ENCODE results near the gene TMEM38A.

The TMEM38A gene

GRCh38 chr19:16684216-16684615 is 23.3 kb downstream of the TMEM38A start:
- TF ChIP-seq TOX (CRISPR knock-in tag; IDR thresholded peaks at IDR 0.05; ENCODE audit: borderline replicate concordance) = no peak
- ATAC-seq = no peak

GRCh38 chr19:16688084-16688483 is 27.1 kb downstream of the TMEM38A start:
- no peak for TF ChIP-seq TSHZ2 (CRISPR knock-in tag; IDR thresholded peaks at IDR 0.05)
- no peak for TF ChIP-seq TCF4 (CRISPR knock-in tag; IDR thresholded peaks at IDR 0.05; ENCODE audit: borderline replicate concordance)
- no peak for TF ChIP-seq ZNF70 (CRISPR knock-in tag; IDR thresholded peaks at IDR 0.05)
- no peak for TF ChIP-seq CSRNP3 (CRISPR knock-in tag; IDR thresholded peaks at IDR 0.05)
- no peak for TF ChIP-seq CSDC2 (CRISPR knock-in tag; IDR thresholded peaks at IDR 0.05)
- ATAC-seq = no peak

GRCh38 chr19:16698914-16699313 is 38.0 kb downstream of the TMEM38A start:
- ATAC-seq = no peak
- TF ChIP-seq ZNF565 (CRISPR knock-in tag; conservative IDR thresholded peaks at IDR 0.05; ENCODE audit: low read depth) = no peak
- no peak for TF ChIP-seq TCF4 (CRISPR knock-in tag; IDR thresholded peaks at IDR 0.05; ENCODE audit: borderline replicate concordance)
- TF ChIP-seq CREB5 (CRISPR knock-in tag; IDR thresholded peaks at IDR 0.05; ENCODE audit: low read depth) = no peak
- TF ChIP-seq ZNF70 (CRISPR knock-in tag; IDR thresholded peaks at IDR 0.05) = no peak
- TF ChIP-seq OSR1 (CRISPR knock-in tag; IDR thresholded peaks at IDR 0.05) = no peak

- TF ChIP-seq ZNF8 (CRISPR knock-in tag; IDR thresholded peaks at IDR 0.05) (no peak), TOX (CRISPR knock-in tag; IDR thresholded peaks at IDR 0.05; ENCODE audit: borderline replicate concordance) (no peak), PATZ1 (CRISPR knock-in tag; IDR thresholded peaks at IDR 0.05; ENCODE audit: borderline replicate concordance) (no peak), RARB (CRISPR knock-in tag; IDR thresholded peaks at IDR 0.05) (no peak), ZNF70 (CRISPR knock-in tag; IDR thresholded peaks at IDR 0.05) (no peak), ARNTL (CRISPR knock-in tag; IDR thresholded peaks at IDR 0.05; ENCODE audit: borderline replicate concordance, low read depth) (no peak), GLIS3 (CRISPR knock-in tag; IDR thresholded peaks at IDR 0.05) (no peak), ISL1 (CRISPR knock-in tag; IDR thresholded peaks at IDR 0.05) (no peak), OSR1 (CRISPR knock-in tag; IDR thresholded peaks at IDR 0.05) (no peak)
- no peak for ATAC-seq
Measured at GRCh38 chr19:16702123-16702522, 41.2 kb downstream of the TMEM38A start.

GRCh38 chr19:16703677-16704076 is 42.7 kb downstream of the TMEM38A start:
- no peak for ATAC-seq
- TF ChIP-seq ZFP3 (CRISPR knock-in tag; IDR thresholded peaks at IDR 0.05) (no peak), ISL1 (CRISPR knock-in tag; IDR thresholded peaks at IDR 0.05) (no peak), ZNF565 (CRISPR knock-in tag; conservative IDR thresholded peaks at IDR 0.05; ENCODE audit: low read depth) (no peak), RARB (CRISPR knock-in tag; IDR thresholded peaks at IDR 0.05) (no peak), PPARA (CRISPR knock-in tag; IDR thresholded peaks at IDR 0.05; ENCODE audit: borderline replicate concordance) (no peak), ZNF70 (CRISPR knock-in tag; IDR thresholded peaks at IDR 0.05) (no peak), CSRNP3 (CRISPR knock-in tag; IDR thresholded peaks at IDR 0.05) (no peak), PATZ1 (CRISPR knock-in tag; IDR thresholded peaks at IDR 0.05; ENCODE audit: borderline replicate concordance) (no peak), CREB5 (CRISPR knock-in tag; IDR thresholded peaks at IDR 0.05; ENCODE audit: low read depth) (no peak), ZC3H10 (CRISPR knock-in tag; IDR thresholded peaks at IDR 0.05) (no peak), ARNTL (CRISPR knock-in tag; IDR thresholded peaks at IDR 0.05; ENCODE audit: borderline replicate concordance, low read depth) (no peak)
